HepG2 (cell line): ENCODE measurements around the gene WIPF3.

ENCODE experiments used
- SP140L ChIP-seq: sonication (generic); formaldehyde crosslinking; IDR thresholded peaks from 2 replicates; pipeline ENCODE4 v1.4.0; 2020; ENCODE audit warnings: missing genetic modification reagents, borderline replicate concordance
- TF ChIP-seq, protein P1 (sequence below): sonication (generic); formaldehyde crosslinking; IDR thresholded peaks from 2 replicates; pipeline ENCODE4 v1.4.0; 2020; ENCODE audit warnings: missing genetic modification reagents
- TF ChIP-seq, protein P2 (sequence below): sonication (generic); formaldehyde crosslinking; IDR thresholded peaks from 2 replicates; pipeline ENCODE4 v1.5.1; 2020; ENCODE audit warnings: mild to moderate bottlenecking, missing genetic modification reagents, moderate library complexity
- TF ChIP-seq, protein P3 (sequence below): sonication (generic); formaldehyde crosslinking; IDR thresholded peaks from 2 replicates; pipeline ENCODE4 v1.4.0; 2020; ENCODE audit warnings: mild to moderate bottlenecking, missing genetic modification reagents

DNA sequence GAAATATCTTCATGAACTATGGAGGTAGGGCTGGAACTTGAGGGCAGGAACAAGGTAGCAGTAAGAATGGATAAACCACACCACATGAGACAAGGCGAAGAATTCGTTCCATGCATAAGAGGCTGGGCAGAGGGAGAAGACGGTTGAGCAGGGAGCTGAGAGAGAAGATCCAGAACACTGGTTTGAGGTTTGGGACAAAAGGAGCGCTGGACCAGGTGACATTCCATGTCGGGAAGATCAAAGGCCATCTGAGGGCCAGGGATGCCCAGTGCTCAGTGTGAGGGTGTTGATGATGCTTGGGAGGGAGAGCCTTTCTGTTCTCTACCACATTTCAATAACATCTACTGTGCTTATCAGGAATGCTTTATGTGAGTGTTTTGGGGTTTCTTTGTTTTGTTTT is 52.8 kb downstream of the WIPF3 start:
- TF ChIP-seq, protein P1, sequence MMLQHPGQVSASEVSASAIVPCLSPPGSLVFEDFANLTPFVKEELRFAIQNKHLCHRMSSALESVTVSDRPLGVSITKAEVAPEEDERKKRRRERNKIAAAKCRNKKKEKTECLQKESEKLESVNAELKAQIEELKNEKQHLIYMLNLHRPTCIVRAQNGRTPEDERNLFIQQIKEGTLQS (CRISPR knock-in tag): no peak
- TF ChIP-seq SP140L (CRISPR knock-in tag): no peak
- TF ChIP-seq, protein P2, sequence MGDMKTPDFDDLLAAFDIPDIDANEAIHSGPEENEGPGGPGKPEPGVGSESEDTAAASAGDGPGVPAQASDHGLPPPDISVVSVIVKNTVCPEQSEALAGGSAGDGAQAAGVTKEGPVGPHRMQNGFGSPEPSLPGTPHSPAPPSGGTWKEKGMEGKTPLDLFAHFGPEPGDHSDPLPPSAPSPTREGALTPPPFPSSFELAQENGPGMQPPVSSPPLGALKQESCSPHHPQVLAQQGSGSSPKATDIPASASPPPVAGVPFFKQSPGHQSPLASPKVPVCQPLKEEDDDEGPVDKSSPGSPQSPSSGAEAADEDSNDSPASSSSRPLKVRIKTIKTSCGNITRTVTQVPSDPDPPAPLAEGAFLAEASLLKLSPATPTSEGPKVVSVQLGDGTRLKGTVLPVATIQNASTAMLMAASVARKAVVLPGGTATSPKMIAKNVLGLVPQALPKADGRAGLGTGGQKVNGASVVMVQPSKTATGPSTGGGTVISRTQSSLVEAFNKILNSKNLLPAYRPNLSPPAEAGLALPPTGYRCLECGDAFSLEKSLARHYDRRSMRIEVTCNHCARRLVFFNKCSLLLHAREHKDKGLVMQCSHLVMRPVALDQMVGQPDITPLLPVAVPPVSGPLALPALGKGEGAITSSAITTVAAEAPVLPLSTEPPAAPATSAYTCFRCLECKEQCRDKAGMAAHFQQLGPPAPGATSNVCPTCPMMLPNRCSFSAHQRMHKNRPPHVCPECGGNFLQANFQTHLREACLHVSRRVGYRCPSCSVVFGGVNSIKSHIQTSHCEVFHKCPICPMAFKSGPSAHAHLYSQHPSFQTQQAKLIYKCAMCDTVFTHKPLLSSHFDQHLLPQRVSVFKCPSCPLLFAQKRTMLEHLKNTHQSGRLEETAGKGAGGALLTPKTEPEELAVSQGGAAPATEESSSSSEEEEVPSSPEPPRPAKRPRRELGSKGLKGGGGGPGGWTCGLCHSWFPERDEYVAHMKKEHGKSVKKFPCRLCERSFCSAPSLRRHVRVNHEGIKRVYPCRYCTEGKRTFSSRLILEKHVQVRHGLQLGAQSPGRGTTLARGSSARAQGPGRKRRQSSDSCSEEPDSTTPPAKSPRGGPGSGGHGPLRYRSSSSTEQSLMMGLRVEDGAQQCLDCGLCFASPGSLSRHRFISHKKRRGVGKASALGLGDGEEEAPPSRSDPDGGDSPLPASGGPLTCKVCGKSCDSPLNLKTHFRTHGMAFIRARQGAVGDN (CRISPR knock-in tag): no peak
- TF ChIP-seq, protein P3, sequence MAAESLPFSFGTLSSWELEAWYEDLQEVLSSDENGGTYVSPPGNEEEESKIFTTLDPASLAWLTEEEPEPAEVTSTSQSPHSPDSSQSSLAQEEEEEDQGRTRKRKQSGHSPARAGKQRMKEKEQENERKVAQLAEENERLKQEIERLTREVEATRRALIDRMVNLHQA (CRISPR knock-in tag): no peak
